GM19438 (cell line): ENCODE data around the gene HYAL3.
"Not testable (repeated sequence)": the region's sequence is repeated elsewhere in the genome, so short reads cannot be mapped to it uniquely, and the experiment has no call there.

Experiments used
- ATAC-seq: cut with Tn5 transposase; IDR thresholded peaks from one replicate; pipeline ENCODE4 v1.9.1; 2021; ENCODE audit warnings: low read depth; ENCODE audit not compliant: unreplicated experiment

Gene HYAL3

DNA sequence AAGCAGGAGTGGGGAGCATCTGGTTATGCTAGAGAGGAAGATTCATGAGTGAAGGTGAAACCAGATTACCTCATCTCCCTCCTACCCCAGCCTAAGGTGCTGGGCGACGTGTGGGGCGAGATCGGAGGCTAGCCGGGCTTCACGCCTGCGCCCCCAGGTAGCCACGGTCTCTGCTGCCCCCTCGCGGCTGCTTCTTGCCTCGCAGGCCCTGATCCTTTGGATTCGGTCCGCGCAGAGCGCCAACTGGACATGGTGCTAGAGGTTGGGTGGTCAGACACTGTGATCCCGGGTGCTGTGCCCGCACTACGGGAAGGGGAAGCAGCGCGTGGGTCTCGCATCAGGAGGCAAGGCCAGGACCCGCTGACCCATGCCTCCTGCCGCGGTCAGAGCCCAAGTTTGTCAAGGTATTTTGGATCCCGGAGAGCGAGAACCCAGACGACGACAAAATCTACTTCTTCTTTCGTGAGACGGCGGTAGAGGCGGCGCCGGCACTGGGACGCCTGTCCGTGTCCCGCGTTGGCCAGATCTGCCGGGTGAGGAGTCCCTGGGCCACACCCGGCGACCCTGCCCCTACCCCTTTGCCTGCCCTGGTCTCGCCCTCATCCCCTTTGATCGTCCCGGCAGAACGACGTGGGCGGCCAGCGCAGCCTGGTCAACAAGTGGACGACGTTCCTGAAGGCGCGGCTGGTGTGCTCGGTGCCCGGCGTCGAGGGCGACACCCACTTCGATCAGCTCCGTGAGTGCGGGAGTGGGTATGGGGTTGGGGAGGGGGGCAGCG is 26.1 kb downstream of the HYAL3 start:
- ATAC-seq: peak; percentile 84

DNA sequence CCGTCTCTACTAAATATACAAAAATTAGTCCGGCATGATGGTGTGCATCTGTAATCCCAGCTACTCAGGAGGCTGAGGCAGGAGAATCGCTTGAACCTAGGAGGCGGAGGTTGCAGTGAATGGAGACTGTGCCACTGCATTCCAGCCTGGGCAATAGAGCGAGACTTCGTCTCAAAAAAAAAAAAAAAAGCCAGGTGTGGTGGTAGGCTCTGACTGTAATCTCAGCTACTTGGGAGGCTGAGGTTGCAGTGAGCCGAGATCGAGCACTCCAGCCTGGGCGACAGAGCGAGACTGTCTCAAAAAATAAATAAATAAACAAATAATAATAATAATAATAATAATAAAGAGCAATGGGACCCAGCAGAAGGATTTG is 26.7 kb downstream of the HYAL3 start:
- ATAC-seq: not testable (repeated sequence)

DNA sequence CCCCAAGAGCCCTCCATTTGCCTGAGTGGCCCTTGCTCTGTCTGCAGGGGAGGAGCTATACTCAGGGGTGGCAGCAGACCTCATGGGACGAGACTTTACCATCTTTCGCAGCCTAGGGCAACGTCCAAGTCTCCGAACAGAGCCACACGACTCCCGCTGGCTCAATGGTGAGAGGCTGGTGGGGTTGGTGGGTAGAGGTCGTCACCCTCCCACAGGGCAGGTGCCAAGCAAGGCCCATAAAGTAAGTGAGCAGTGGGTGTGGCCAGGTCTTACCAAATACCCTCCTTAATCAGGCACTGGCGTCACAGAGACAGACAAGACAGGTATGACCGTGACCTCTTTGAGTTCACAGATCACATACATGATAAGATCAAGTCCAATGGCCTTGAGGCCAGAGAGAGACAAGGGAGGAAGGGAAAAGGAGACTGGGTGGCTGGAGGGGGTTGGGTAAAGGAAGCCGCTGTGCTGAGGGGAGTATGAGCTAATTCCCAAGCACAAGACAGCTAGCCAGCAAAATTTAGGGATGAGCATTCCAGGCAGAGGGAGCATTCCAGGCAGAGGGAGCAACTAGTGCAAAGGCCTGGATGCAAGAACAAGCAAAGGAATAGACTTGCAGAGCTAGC is 27.8 kb downstream of the HYAL3 start:
- no peak for ATAC-seq

DNA sequence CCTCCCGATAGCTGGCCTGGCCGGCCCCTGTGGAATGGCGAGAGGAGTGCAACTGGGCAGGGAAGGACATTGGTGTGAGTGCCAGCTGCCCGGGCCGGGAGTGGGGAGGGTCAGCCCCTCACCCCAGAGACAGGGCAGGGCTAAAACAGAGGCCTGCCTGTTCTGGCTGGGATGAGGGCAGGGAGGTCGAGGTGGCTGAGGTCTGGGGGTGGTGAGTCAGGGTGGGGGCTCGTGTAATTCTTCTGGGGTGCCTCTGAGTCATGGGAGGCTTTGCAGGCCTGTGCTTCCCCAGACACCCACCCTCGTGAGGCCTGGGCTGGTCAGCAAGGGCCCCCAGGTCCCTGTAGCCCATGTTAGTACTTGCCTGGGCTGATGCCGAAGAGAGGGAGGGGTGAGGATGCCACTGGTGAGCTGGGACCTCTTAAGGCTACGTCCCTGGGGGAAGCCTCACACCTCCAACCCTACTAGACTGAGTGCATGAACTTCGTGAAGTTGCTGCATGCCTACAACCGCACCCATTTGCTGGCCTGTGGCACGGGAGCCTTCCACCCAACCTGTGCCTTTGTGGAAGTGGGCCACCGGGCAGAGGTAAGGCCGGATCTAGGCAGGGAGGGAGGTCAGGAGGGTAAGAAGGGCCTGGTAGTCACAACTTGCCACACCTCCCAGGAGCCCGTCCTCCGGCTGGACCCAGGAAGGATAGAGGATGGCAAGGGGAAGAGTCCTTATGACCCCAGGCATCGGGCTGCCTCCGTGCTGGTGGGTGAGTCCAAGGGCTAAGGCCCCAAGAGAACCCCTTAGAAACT is 28.6 kb downstream of the HYAL3 start:
- ATAC-seq: no peak

DNA sequence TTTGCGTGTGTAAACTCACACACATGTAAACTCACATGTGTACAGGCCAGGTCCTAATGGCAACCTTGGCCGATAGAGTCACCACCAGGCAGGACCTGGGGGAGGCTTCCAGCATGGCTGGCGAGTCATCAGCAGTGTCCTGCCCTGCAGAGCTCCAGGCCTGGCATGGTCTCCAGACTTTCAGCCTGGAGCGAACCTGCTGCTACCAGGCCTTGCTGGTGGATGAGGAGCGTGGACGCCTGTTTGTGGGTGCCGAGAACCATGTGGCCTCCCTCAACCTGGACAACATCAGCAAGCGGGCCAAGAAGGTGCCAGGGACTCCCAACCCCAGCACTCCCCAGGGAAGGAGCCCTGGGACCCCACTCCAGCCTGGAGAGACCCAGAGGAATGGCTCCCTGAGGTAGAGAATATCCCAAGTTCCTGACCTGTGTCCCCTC is 29.2 kb downstream of the HYAL3 start:
- ATAC-seq: no peak

DNA sequence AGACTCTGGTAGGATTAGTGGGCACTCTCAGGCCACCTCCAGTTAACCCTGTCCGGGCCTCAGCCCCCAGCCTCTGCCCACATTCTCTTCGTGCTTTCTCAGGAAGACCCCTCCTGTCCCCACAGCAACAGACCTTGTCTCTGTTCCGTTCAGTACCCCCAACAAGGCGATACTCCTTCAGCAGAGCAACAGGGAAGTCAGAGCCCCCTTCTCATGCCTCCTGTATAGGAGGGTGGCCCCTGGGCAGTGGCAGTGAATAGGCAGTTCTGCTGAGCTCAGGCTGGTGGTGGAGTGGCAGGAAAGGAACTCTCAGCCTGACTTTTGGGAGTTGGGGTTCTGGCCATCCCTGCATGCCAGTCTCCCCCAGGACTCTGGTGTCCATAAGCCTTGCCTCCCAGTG is 29.7 kb downstream of the HYAL3 start:
- no peak for ATAC-seq

DNA sequence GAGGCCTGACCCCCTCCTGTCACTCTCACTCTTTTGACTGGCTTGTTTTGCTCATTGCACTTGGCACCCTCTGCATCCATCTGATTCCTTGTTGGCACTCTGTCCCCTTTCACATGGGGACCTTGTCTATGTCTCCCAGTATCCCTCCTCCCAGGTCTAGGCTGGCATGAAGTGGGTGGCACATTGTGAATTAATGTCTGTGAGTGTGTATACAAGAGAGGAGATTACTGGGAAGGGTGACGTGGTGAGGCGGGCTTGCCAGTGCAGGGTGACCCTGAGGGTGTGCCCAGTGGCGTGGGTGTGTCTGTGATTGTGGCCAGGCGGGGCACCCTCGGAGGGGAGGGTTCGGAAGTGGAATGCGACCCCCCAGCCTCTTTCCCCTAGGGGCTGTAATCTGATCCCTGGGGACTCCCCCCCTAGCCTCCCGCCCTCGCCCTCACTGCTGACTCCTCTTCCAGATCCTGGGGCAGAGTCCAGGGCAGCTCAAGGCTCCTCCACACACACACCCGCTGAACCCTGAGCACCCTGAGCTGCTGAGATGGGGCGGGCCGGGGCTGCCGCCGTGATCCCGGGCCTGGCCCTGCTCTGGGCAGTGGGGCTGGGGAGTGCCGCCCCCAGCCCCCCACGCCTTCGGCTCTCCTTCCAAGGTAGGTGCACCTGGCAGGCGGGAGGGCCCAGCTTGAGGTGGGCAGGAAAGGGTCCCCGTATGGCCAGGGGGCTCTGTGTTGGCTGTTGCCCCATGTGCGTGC is 30.3 kb downstream of the HYAL3 start, which contains the start of gene SEMA3B:
TSS of gene SEMA3B (plus strand) at position 445 of the 749 bp plus-strand sequence. CDS start at position 539, 94 bp downstream.
- ATAC-seq: no peak

DNA sequence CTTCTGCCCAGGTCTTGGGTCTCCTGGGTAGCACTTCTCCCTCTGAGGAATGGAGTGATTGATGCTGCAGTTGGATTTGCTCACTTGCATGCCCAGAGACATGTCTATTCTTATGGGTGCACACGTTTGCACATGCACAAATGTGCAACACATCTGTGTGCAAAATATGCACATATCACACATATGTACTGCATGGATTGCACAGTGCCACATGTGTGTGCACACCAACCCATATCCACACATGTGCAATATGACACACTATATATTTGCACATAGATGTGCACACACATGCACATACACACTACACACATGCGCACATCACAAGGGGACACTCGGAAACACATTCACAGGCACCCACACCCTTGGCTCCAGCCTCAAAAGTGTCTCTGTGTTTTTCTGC is 30.9 kb downstream of the HYAL3 start:
- no peak for ATAC-seq

DNA sequence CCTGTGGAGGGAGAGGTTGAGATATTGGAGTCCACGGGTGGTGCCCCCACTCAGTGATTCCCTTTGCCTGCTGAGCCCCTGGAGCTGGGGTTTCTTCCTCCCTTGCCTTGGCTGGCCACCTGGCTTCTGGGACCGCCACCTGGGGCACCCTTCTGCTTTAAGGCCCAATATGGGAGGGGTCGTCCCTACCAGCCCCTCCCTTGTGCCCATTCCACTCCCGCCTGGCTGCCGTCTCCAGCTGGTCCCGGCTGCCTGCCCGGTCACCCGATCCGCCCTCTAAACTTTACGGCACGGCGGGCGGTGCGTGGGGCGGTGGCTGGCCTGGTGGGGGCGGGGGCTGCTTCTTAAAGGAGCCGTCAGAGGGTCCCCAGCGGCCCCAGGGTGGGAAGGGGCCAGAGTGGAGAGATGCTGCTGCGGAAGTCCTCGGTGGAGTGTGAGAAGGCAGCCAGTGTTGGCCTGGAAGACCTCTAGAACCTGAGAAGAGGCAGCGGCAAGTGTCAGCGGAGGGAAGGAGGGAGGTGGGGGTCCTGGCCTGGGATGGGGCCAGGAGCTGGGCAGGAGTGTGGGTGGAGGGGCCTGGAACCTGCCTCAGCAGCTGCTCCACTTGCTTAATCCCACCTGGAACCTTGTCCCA is 31.8 kb downstream of the HYAL3 start:
- no peak for ATAC-seq

DNA sequence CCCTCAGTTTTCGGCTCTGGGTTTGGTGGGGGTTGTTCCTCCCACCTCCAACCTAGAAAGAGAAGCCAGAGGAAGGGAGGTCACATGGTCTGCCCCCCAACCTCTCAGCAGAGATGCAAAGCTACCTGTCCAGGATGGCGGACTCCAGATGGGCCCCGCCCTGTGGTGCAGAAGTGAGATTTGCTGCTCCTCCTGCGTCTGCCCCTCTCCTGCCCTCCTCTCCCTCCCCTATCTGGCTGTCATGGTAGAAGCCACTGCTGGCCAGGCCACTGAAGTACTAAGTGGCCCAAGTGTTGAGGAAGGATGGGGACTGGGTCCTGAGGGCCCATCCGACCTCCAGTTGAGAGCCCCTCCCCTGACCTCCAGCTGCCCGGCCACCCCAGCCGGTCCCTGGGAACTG is 32.4 kb downstream of the HYAL3 start:
- no peak for ATAC-seq

DNA sequence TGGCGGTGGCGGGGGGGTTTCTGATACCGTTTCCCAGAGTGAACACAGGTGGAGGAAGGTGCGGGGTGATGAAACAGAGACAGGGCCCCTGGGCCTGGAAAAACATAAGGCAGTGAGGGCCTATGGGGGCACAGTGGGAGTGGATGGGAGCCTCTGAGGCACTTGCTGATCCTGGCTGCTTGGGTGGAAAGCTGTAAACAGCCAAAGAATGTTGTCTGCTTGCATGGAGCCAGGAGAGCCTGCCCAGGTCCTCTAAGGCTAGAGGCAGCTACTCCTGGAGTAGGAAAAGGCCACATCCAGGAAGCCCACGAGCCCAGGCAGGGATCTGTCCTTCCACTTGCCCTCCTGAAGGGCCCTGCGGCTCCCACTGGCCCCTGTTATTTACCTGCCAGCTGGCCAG is 33.2 kb downstream of the HYAL3 start:
- ATAC-seq: no peak

DNA sequence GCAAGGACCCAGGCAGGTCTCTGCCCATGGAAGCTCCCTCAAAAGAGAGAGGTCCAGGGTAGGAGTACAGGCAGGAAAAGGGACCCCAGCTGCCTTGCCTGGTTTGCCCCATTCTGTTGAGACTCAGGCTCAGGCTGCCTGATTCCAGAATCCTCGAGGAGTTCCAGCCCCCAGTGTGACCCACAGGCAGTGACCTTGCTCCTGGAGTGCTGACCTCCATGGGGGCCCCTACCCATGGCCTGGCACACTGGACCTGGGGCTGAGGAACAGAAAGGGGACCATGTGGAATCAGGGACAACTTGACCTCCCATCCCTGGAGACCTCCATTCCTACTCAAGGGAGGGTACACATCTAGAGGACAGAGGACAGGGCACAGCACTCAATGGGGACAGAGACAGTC is 33.6 kb downstream of the HYAL3 start:
- ATAC-seq: no peak

DNA sequence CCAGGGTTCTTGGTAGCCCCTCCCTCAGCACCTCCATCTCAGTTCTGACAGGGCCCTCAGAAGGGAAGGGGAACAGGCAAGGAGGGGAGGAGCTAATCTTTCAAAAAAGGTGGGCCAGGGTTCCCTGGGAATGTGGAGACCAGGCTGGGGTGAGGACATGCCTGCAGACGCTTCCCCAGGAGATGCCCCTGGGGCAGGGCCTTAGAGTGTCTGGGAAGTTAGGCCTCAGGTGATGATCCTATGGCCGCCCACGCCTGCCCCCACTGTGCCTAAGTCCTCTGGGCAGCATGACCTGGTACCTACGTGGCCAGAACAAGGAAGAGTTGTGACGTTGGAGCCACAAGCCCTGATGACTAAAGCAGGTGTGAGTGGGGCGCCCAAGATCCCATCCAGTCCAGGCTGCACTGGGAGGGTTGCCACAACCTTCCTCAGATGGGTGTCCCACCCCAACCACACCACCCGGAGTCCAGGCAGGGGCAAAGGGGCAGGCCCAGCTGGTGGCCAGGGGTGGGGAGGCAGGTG is 34.2 kb downstream of the HYAL3 start:
- ATAC-seq: no peak

DNA sequence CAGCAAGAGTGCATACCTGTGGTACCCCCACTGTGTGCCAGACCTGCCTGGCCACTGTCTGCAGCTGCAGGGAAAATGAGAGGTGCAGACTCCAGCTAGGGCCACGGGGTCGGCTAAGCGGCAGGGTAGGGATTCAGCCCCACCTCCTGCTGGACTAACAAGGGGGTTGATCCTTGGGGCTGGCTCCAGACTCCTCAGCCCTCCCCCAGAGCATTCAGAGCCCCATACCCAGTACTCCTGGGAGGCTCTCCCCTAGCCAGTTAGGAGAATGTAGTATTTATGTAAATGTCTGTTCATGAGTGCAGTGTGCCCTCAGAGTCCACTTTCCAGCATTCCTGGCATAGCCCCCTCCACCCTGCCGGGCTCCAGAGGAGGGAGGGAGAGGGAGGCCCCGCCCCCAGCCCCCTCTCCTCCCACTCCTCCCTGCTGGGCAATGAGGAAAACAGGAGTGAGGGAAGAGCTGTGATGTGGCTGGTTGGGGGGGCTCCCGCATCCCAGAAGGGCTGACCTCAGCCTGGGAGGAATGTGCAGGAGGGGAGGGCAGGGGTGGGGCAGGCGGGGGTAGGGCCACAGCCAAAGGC is 34.7 kb downstream of the HYAL3 start:
- ATAC-seq: no peak

DNA sequence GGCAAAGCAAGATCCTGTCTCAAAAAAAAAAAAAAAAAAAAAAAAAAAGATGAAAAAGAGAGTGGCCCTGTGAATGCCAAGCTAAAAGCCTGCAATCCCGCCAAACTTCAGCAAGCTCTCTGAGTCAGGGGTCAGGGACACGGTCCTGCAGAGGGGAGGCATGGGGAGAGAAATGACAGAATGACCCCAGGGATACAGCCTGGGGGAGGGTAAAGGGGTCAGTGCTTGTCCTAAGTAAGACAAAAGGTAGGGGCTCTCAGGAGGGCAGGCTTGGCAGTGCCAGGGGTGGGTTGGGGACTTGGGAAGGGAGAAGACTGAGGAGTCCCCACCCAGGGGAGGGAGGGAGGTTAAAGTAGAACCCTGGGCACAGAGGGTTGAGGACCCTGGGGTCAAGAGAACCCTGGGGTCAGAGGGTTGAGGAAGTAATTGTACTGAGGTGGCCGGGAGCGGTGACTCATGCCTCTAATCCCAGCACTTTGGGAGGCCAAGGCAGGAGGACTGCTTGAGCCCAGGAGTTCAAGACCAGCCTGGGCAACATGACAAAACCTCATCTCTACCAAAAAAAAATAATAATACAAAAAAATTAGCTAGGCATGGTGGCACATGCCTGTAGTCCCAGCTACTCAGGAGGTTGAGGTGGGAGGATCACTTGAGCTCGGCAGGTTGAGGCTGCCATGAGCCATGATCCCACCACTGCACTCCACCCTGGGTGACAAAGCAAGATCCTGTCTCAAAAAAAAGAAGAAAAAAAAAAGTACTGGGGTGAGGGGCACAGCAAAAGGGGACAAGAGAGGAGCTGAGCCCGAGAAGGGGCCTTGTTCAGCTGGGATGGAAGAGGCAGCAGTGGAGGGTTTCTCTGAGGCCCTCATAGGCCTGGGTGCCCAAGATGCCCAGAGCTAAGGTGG is 35.5 kb downstream of the HYAL3 start:
- ATAC-seq: no peak

DNA sequence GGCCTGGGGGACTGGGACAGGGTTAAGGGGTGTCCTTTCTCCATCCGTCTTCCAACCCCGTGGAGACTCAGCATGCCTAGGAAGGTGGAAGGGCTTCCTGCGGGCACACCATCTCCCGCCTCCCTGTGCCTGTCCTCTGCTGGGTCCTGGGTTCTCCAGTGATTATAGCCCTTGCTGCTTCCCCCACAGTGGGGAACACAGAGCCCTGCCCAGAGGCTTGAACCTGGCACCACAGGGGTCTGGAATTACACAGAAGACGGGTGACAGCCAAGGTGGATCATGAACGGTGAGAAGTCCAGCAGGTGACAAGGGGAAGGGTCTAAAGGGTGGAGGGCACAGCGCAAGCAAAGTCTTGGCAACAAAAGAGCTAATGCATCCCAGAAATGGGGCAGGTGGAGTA is 36.4 kb downstream of the HYAL3 start:
- ATAC-seq: no peak

DNA sequence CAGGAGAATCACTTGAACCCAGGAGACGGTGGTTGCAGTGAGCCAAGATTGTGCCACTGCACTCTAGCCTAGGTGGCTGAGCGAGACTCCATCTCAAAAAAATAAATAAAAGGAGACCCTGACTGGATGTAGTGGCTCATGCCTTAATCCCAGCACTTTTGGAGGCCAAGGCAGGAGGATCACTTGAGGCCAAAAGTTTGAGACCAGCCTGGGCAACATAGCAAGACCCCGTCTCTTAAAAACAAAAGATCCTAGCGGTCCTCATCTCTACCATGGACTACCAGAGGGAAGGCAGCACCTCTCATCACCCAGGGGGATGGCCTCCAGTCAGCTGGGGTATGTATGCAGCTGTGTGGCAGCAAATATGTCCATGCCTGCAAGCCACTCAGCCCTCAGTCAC is 37.0 kb downstream of the HYAL3 start:
- not testable (repeated sequence) for ATAC-seq

DNA sequence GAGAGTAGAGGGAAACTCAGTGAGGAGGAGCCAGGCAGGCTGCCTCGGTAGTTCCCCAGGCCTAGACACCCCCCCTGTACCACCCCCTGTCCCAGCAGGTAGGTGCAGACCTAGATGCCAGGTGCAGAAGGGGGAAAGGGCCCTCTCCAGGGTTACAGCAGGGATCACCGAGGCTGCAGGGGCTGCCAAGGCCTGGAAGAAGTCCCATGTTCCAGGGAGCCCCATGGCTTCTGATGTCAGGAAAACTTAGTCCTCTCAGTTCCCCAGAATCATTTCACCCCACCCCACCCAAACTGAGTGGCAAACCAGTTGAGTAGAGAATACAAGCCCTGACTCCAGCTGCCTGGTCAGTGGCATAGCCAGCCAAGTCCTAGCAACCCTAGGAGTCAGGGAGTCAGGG is 37.7 kb downstream of the HYAL3 start:
- ATAC-seq: no peak
